H1 (cell line): ENCODE measurements around the gene TTC28. TPM values are rescaled to one million over a fixed set of nuclear protein-coding genes. Genes with fewer than 3 reads are reported as not detected.

Experiments
- CTCF ChIA-PET: fragments of 300-600 bp; sonication (Branson Sonifier 250); formaldehyde crosslinking; loops from one replicate; lab custom pipeline; 2021; ENCODE audit not compliant: partially characterized antibody; lab: Charles Lee
- POLR2A ChIA-PET: fragments of 300-600 bp; sonication (Branson Sonifier 250); formaldehyde crosslinking; loops from one replicate; lab custom pipeline; 2021; ENCODE audit warnings: inconsistent platforms; ENCODE audit not compliant: partially characterized antibody; lab: Charles Lee
- DNase-seq, 2 experiments: peaks; one replicate each; pipeline versions ENCODE4 v3.0.0 to v3.0.0-alpha.2; 2010 to 2022; ENCODE audit warnings: low spot score in 2 of 2, low read depth in 1 of 2, mixed read lengths in 1 of 2
- FAIRE-seq: peaks from 2 replicates; lab custom pipeline; 2011; peaks lifted over from hg19 to GRCh38; lab: Jason Lieb, UNC
- H2AFZ ChIP-seq: 2 replicates; pipeline ENCODE4 v1.8.1; 2012; ENCODE audit warnings: low read length, inconsistent platforms
- H2AK5ac ChIP-seq: 2 replicates; pipeline ENCODE4 v1.6.1; 2013; ENCODE audit warnings: low read depth, low read length
- H2BK120ac ChIP-seq: replicated peaks from 2 replicates; pipeline ENCODE3; 2013; ENCODE audit warnings: low read depth, low read length, inconsistent platforms
- H2BK12ac ChIP-seq: 2 replicates; pipeline ENCODE4 v1.6.1; 2013; ENCODE audit warnings: low read depth, low read length
- H2BK15ac ChIP-seq: 2 replicates; pipeline ENCODE4 v1.6.1; 2013; ENCODE audit warnings: low read length
- H2BK20ac ChIP-seq: 2 replicates; pipeline ENCODE4 v1.6.1; 2013; ENCODE audit warnings: low read length
- H2BK5ac ChIP-seq: 2 replicates; pipeline ENCODE4 v1.6.1; 2013; ENCODE audit warnings: low read depth, low read length
- H3K14ac ChIP-seq: 2 replicates; pipeline ENCODE4 v1.6.1; 2013; ENCODE audit warnings: inconsistent platforms; ENCODE audit not compliant: insufficient read length
- H3K18ac ChIP-seq: 2 replicates; pipeline ENCODE4 v1.6.1; 2013; ENCODE audit warnings: low read length; ENCODE audit errors: extremely low read depth
- H3K23ac ChIP-seq: 2 replicates; pipeline ENCODE4 v1.6.1; 2013; ENCODE audit warnings: inconsistent platforms; ENCODE audit not compliant: insufficient read length
- H3K23me2 ChIP-seq: 2 replicates; pipeline ENCODE4 v1.6.1; 2013; ENCODE audit warnings: low read depth, low read length
- H3K27ac ChIP-seq: 2 replicates; pipeline ENCODE4 v1.6.1; 2011; ENCODE audit warnings: low read depth, low read length, inconsistent platforms
- H3K27me3 ChIP-seq, 4 experiments: replicated peaks in 1 of 4; 1 replicate in 1 of 4; 2 replicates in 3 of 4; pipeline versions ENCODE4 v1.6.1 to v1.8.1; 2011 to 2013; ENCODE audit warnings: low read length in 3 of 4, mild to moderate bottlenecking in 3 of 4, inconsistent platforms in 2 of 4, mixed read lengths in 2 of 4, moderate library complexity in 1 of 4; ENCODE audit not compliant: control insufficient read depth in 3 of 4, insufficient read depth in 3 of 4; ENCODE audit errors: extremely low read depth in 1 of 4
- H3K36me3 ChIP-seq, 4 experiments: 2 replicates each; pipeline versions ENCODE4 v1.6.1 to v1.8.1; 2011 to 2013; ENCODE audit warnings: mild to moderate bottlenecking in 4 of 4, low read length in 3 of 4, moderate library complexity in 2 of 4, control low read depth in 1 of 4, inconsistent platforms in 1 of 4; ENCODE audit not compliant: insufficient read depth in 4 of 4, control insufficient read depth in 2 of 4
- H3K4ac ChIP-seq: replicated peaks from 2 replicates; pipeline ENCODE3; 2013; ENCODE audit warnings: low read length, low read depth, mixed read lengths, inconsistent platforms; ENCODE audit not compliant: insufficient read length
- H3K4me1 ChIP-seq, 4 experiments: replicated peaks in 1 of 4; 1 replicate in 1 of 4; 2 replicates in 3 of 4; pipeline versions ENCODE4 v1.6.1 to v1.8.1; 2011 to 2013; ENCODE audit warnings: low read length in 3 of 4, inconsistent platforms in 2 of 4, mixed read lengths in 1 of 4; ENCODE audit not compliant: insufficient read depth in 4 of 4, control insufficient read depth in 3 of 4
- H3K4me2 ChIP-seq, 2 experiments: 2 replicates each; pipeline versions ENCODE4 v1.6.1 to v1.8.1; 2011 to 2013; ENCODE audit warnings: low read depth in 2 of 2, low read length in 2 of 2, control low read depth in 1 of 2, inconsistent platforms in 1 of 2, mild to moderate bottlenecking in 1 of 2; ENCODE audit not compliant: insufficient read depth in 1 of 2
- H3K4me3 ChIP-seq, 4 experiments: fragments of 200-600, 300-600 bp in 1 of 4; sonication (generic), shearing (Covaris generic), sonication (Bioruptor Twin) in 1 of 4; 2 replicates each; pipeline versions ENCODE4 v1.5.1 to v1.8.1; 2011 to 2016; ENCODE audit warnings: low read length in 4 of 4, low read depth in 3 of 4, control low read depth in 2 of 4, inconsistent platforms in 2 of 4, mild to moderate bottlenecking in 2 of 4, mixed read lengths in 1 of 4, moderate library complexity in 1 of 4; ENCODE audit not compliant: insufficient read depth in 2 of 4; ENCODE audit errors: extremely low read depth in 1 of 4
- H3K56ac ChIP-seq: replicated peaks from 2 replicates; pipeline ENCODE3; 2013; ENCODE audit warnings: low read depth, mild to moderate bottlenecking, mixed read lengths, low read length, inconsistent platforms; ENCODE audit not compliant: insufficient read length
- H3K79me1 ChIP-seq: 2 replicates; pipeline ENCODE4 v1.6.1; 2013; ENCODE audit warnings: low read depth, low read length, control low read depth
- H3K79me2 ChIP-seq, 2 experiments: 2 replicates each; pipeline versions ENCODE4 v1.6.1 to v1.8.1; 2012 to 2013; ENCODE audit warnings: low read length in 2 of 2, mild to moderate bottlenecking in 2 of 2, inconsistent platforms in 1 of 2; ENCODE audit not compliant: insufficient read depth in 2 of 2, control insufficient read depth in 1 of 2
- H3K9ac ChIP-seq, 4 experiments: replicated peaks in 1 of 4; 1 replicate in 1 of 4; 2 replicates in 3 of 4; pipeline versions ENCODE4 v1.6.1 to v1.8.1; 2011 to 2013; ENCODE audit warnings: low read depth in 3 of 4, low read length in 3 of 4, control low read depth in 2 of 4, mild to moderate bottlenecking in 2 of 4, moderate library complexity in 2 of 4, inconsistent platforms in 1 of 4; ENCODE audit errors: extremely low read depth in 1 of 4
- H3K9me3 ChIP-seq, 2 experiments: 2 replicates each; pipeline versions ENCODE4 v1.6.1 to v1.8.1; 2012 to 2013; ENCODE audit warnings: mild to moderate bottlenecking in 2 of 2, moderate library complexity in 2 of 2, control low read depth in 1 of 2, inconsistent platforms in 1 of 2, low read depth in 1 of 2, low read length in 1 of 2, mixed read lengths in 1 of 2; ENCODE audit not compliant: insufficient read depth in 2 of 2
- H4K20me1 ChIP-seq, 2 experiments: replicated peaks in 1 of 2; 2 replicates each; pipeline versions ENCODE3 to v1.8.1; 2011 to 2013; ENCODE audit warnings: inconsistent platforms in 2 of 2, low read length in 2 of 2, mild to moderate bottlenecking in 1 of 2; ENCODE audit not compliant: insufficient read depth in 2 of 2, control insufficient read depth in 1 of 2
- H4K5ac ChIP-seq: 2 replicates; pipeline ENCODE4 v1.6.1; 2013; ENCODE audit warnings: low read length, low read depth, mixed read lengths, inconsistent platforms; ENCODE audit not compliant: insufficient read length
- H4K8ac ChIP-seq: 2 replicates; pipeline ENCODE4 v1.8.0; 2013; ENCODE audit warnings: mild to moderate bottlenecking, moderate library complexity, low read length, inconsistent platforms; ENCODE audit not compliant: insufficient read depth; ENCODE audit errors: extremely low read depth
- H4K91ac ChIP-seq: replicated peaks from 2 replicates; pipeline ENCODE3; 2013; ENCODE audit warnings: low read length, mixed read lengths, inconsistent platforms; ENCODE audit not compliant: insufficient read length
- CREB1 ChIP-seq: IDR thresholded peaks from 2 replicates; pipeline ENCODE4 v1.6.1; 2012; ENCODE audit warnings: inconsistent platforms
- JUN ChIP-seq: IDR thresholded peaks from 2 replicates; pipeline ENCODE4 v1.6.1; 2011; ENCODE audit warnings: low read depth, mild to moderate bottlenecking, improper control_type of control experiment, low read length
- TAF7 ChIP-seq: optimal IDR thresholded peaks from 2 replicates; pipeline ENCODE3; 2011; ENCODE audit warnings: low read depth, mild to moderate bottlenecking, inconsistent platforms, low read length, moderate library complexity, borderline replicate concordance
- WGBS, 2 experiments: shearing (Covaris generic) in 1 of 2; methylation state at CpG; one replicate each; pipeline versions ENCODE4 v1.1.6 to v1.1.7; 2013 to 2015; ENCODE audit warnings: low lambda C conversion rate in 2 of 2, mixed read lengths in 2 of 2, inconsistent platforms in 1 of 2, low coverage in 1 of 2, missing lambda C conversion rate in 1 of 2; ENCODE audit not compliant: insufficient replicate concordance in 2 of 2, insufficient coverage in 1 of 2, insufficient read length in 1 of 2; ENCODE audit errors: extremely low coverage in 1 of 2, missing lambda C conversion rate in 1 of 2; 5-methylcytosine and 5-hydroxymethylcytosine counted together
- polyA plus RNA-seq, 7 experiments: library from polyadenylated mRNA; depleted of rRNA in 3 of 7; stranded (reverse) in 5 of 7; unstranded in 2 of 7; fragments of >200 nt in 5 of 7; fragments of 200-250 nt in 2 of 7; gene quantifications; 1 replicate in 5 of 7; 2 replicates in 1 of 7; 4 replicates in 1 of 7; pipeline versions ENCODE4 v1.2.1 to v1.2.3, GENCODE V29; 2011 to 2013; ENCODE audit warnings: missing spikeins in 2 of 7, mixed read lengths in 2 of 7
- total RNA-seq: library from RNA; stranded (reverse); fragmentation: NEBNext Ultra II Directional; extraction: Animal tissue kit (Norgen Biotek cat#: 25700); gene quantifications from 2 replicates; pipeline ENCODE4 v1.2.1, GENCODE V29; 2021

Gene TTC28
- total and polyA plus RNA-seq, 2 of the 8 experiments (the other 6 are each of a cell fraction or from before 2014, with no cell fraction given) = 2.6 to 12.6 TPM

- Histone ChIP-seq H2BK5ac (no peak overlapping the region), H3K23ac (no peak overlapping the region), H3K4ac (no peak overlapping the region), H4K91ac (no peak overlapping the region), H2AFZ (no peak overlapping the region), H4K5ac (no peak overlapping the region), H2AK5ac (no peak overlapping the region), H3K9me3 (no peaks in the 10 kb centered on the region), H3K18ac (no peak overlapping the region), H3K4me1 (peaks cover 0 to 8% (median 5%) of the 10 kb centered on the region in 4 experiments; a peak in 4 of 7 replicates), H2BK12ac (no peak overlapping the region), H2BK20ac (no peak overlapping the region), H4K8ac (no peak overlapping the region), H3K23me2 (no peaks in the 10 kb centered on the region), H3K79me2 (no peaks in the 10 kb centered on the region), H3K27ac (no peak overlapping the region), H3K79me1 (no peaks in the 10 kb centered on the region), H3K4me2 (no peak overlapping the region)
- ChIA-PET POLR2A (interaction anchor here (1.5 kb wide), 1 partner anchor 12 kb away, joined by 4 read pairs; no protein-coding TSS in a partner anchor), CTCF (interaction anchor here (0.8 to 1.0 kb wide), 2 partner anchors 85 to 102 kb away, joined by 3 to 4 read pairs; no protein-coding TSS in a partner anchor)
- 92% methylated on average over 12 of the region's 12 CpGs; no CpG with 5 or more reads in 1 of the 2 experiments for WGBS, 2 experiments
- FAIRE-seq (no peak), DNase-seq (peak in 1 of 2 experiments; percentile 31)
- TF ChIP-seq TAF7 (no peak), JUN (no peak), CREB1 (no peak)
- TF ChIP-seq, all 59 proteins: peak for 0
- Histone ChIP-seq H4K20me1 (peaks cover 0 to 4% of the 10 kb centered on the region in 2 experiments), H3K36me3 (peaks cover 0 to 3% (median 0%) of the 10 kb centered on the region in 4 experiments; a peak in 1 of 8 replicates), H3K9ac (no peak overlapping the region), H3K56ac (no peak overlapping the region), H2BK120ac (no peak overlapping the region), H2BK15ac (no peak overlapping the region), H3K4me3 (no peak overlapping the region), H3K27me3 (no peaks in the 10 kb centered on the region; a peak in 1 of 7 replicates), H3K14ac (no peak overlapping the region)
Measured at GRCh38 chr22:27985323-27986275, 694.0 kb downstream of the TTC28 start.
